ENCODE measurements around the gene CMTM5.

- TF ChIP-seq PATZ1 (CRISPR knock-in tag; IDR thresholded peaks at IDR 0.05; ENCODE audit: borderline replicate concordance) (no peak), ZNF565 (CRISPR knock-in tag; conservative IDR thresholded peaks at IDR 0.05; ENCODE audit: low read depth) (no peak), SNAI2 (CRISPR knock-in tag; IDR thresholded peaks at IDR 0.05) (no peak), ESRRG (CRISPR knock-in tag; IDR thresholded peaks at IDR 0.05) (no peak), OSR1 (CRISPR knock-in tag; IDR thresholded peaks at IDR 0.05) (no peak), RARB (CRISPR knock-in tag; IDR thresholded peaks at IDR 0.05) (no peak), ZFP30 (CRISPR knock-in tag; IDR thresholded peaks at IDR 0.05) (no peak), ARNTL (CRISPR knock-in tag; IDR thresholded peaks at IDR 0.05; ENCODE audit: borderline replicate concordance, low read depth) (no peak), PPARA (CRISPR knock-in tag; IDR thresholded peaks at IDR 0.05; ENCODE audit: borderline replicate concordance) (no peak), BACH2 (CRISPR knock-in tag; IDR thresholded peaks at IDR 0.05; ENCODE audit: borderline replicate concordance) (no peak), POU6F1 (CRISPR knock-in tag; IDR thresholded peaks at IDR 0.05; ENCODE audit: borderline replicate concordance, low read depth) (no peak), ZFP3 (CRISPR knock-in tag; IDR thresholded peaks at IDR 0.05) (no peak), ZNF70 (CRISPR knock-in tag; IDR thresholded peaks at IDR 0.05) (no peak), CREB5 (CRISPR knock-in tag; IDR thresholded peaks at IDR 0.05; ENCODE audit: low read depth) (no peak)
Observed at GRCh38 chr14:23409475-23409874, 32.6 kb downstream of the CMTM5 start.
